K562 (cell line): ENCODE measurements around the gene CDK5RAP3. TPM values are rescaled to one million over a fixed set of nuclear protein-coding genes. Genes with fewer than 3 reads are reported as not detected.

Experiments used
- BDP1 ChIP-seq: IDR thresholded peaks from 3 replicates; pipeline ENCODE4 v1.6.1; 2011; ENCODE audit not compliant: insufficient read length, insufficient read depth
- FOS ChIP-seq: IDR thresholded peaks from 3 replicates; pipeline ENCODE4 v1.6.1; 2011; ENCODE audit not compliant: insufficient read length; ENCODE audit errors: extremely low read depth
- NEUROD1 ChIP-seq: fragments of 150-350 bp; IDR thresholded peaks from 2 replicates; pipeline ENCODE4 v1.6.1; 2014; ENCODE audit warnings: borderline replicate concordance, low read length, low read depth; ENCODE audit not compliant: partially characterized antibody
- TCFL5 ChIP-seq: fragments of 250-450 bp; sonication (Bioruptor Pico); conservative IDR thresholded peaks from 2 replicates; pipeline ENCODE4 v1.6.1; 2021; ENCODE audit warnings: mild to moderate bottlenecking, moderate library complexity, matching md5 sums
- ZBTB7A ChIP-seq: IDR thresholded peaks from 2 replicates; pipeline ENCODE4 v1.6.1; 2011; ENCODE audit warnings: low read depth, mild to moderate bottlenecking, low read length, moderate library complexity, borderline replicate concordance; ENCODE audit not compliant: control insufficient read depth
- ZNF280B ChIP-seq: fragments of 250-450 bp; sonication (Bioruptor Pico); IDR thresholded peaks from 2 replicates; pipeline ENCODE4 v1.5.1; 2021; ENCODE audit warnings: mild to moderate bottlenecking
- ZNF518B ChIP-seq: fragments of 250-450 bp; sonication (Bioruptor Pico); IDR thresholded peaks from 2 replicates; pipeline ENCODE4 v1.5.0; 2021; ENCODE audit warnings: mild to moderate bottlenecking, moderate library complexity
- ZNF780A ChIP-seq: fragments of 250-450 bp; sonication (Bioruptor Pico); IDR thresholded peaks from 2 replicates; pipeline ENCODE4 v1.5.0; 2021; ENCODE audit warnings: mild to moderate bottlenecking
- polyA plus RNA-seq, 8 experiments: library from polyadenylated mRNA; depleted of rRNA in 4 of 8; stranded (reverse) in 5 of 8; unstranded in 3 of 8; fragments of >200 nt; fragmentation: Nextera tagmentation in 2 of 8; fragmentation: Illumina TruSeq in 1 of 8; extraction: Ambion mirVana in 2 of 8; extraction: Trizol in 1 of 8; gene quantifications; 2 replicates each; pipeline versions ENCODE4 v1.2.1 to v1.2.3, GENCODE V29; 2011 to 2014; ENCODE audit warnings: inconsistent platforms in 1 of 8, missing spikeins in 1 of 8
- total RNA-seq, 7 experiments: library from RNA; depleted of rRNA in 6 of 7; stranded (reverse); fragments of >200 nt in 6 of 7; fragmentation: Illumina TruSeq in 2 of 7; extraction: Trizol in 2 of 7; gene quantifications; 2 replicates each; pipeline versions ENCODE4 v1.2.1 to v1.2.3, GENCODE V29; 2011 to 2021; ENCODE audit warnings: low replicate concordance in 1 of 7

CDK5RAP3 gene
- total and polyA plus RNA-seq, 9 of the 15 experiments (the other 6 are each of a cell fraction or from before 2014, with no cell fraction given): 44.2 to 202 (median 91.5) TPM

- no peak for TF ChIP-seq ZNF518B
- TF ChIP-seq TCFL5 (CRISPR knock-in tag): no peak
- no peak for TF ChIP-seq ZNF780A
- TF ChIP-seq ZBTB7A: no peak
- TF ChIP-seq BDP1: no peak
- no peak for TF ChIP-seq FOS
- no peak for TF ChIP-seq ZNF280B
- TF ChIP-seq NEUROD1: no peak
Observed at GRCh38 chr17:47967607-47968252, 3.2 kb upstream of the CDK5RAP3 start (continued).
